Kidney (tissue), 14 donors: ENCODE measurements around the gene IKZF2. TPM values are rescaled to one million over a fixed set of nuclear protein-coding genes. Genes with fewer than 3 reads are reported as not detected.

Experiments used
- DNase-seq, 5 donors: peaks; one replicate each; pipeline ENCODE4 v3.0.0-alpha.2; 2013 to 2020
- FAIRE-seq: peaks from 2 replicates; lab custom pipeline; 2012; peaks lifted over from hg19 to GRCh38; lab: Jason Lieb, UNC
- H3K27ac ChIP-seq, 2 donors: one replicate each; pipeline ENCODE4 v1.7.0; 2013; ENCODE audit warnings: low read depth in 2 of 2, low read length in 2 of 2, inconsistent platforms in 1 of 2
- H3K27me3 ChIP-seq: one replicate; pipeline ENCODE4 v1.7.1; 2013; ENCODE audit warnings: low read length, inconsistent platforms; ENCODE audit not compliant: control insufficient read depth, insufficient read depth
- H3K36me3 ChIP-seq, 3 donors: one replicate each; pipeline versions ENCODE4 v1.7.0 to v1.7.1; 2013; ENCODE audit warnings: low read length in 3 of 3, control low read depth in 1 of 3, inconsistent platforms in 1 of 3; ENCODE audit not compliant: insufficient read depth in 3 of 3, control insufficient read depth in 2 of 3
- H3K4me1 ChIP-seq, 3 donors: one replicate each; pipeline versions ENCODE4 v1.7.0 to v1.7.1; 2013; ENCODE audit warnings: low read length in 3 of 3, inconsistent platforms in 1 of 3, low read depth in 1 of 3; ENCODE audit not compliant: control insufficient read depth in 2 of 3, insufficient read depth in 2 of 3
- H3K4me3 ChIP-seq, 3 donors: one replicate each; pipeline versions ENCODE4 v1.7.0 to v1.8.1; 2013; ENCODE audit warnings: low read length in 3 of 3, control low read depth in 1 of 3, inconsistent platforms in 1 of 3
- H3K9ac ChIP-seq, 3 donors: one replicate each; pipeline versions ENCODE4 v1.7.0 to v1.7.1; 2013; ENCODE audit warnings: low read length in 3 of 3, control low read depth in 1 of 3, inconsistent platforms in 1 of 3
- H3K9me3 ChIP-seq, 3 donors: one replicate each; pipeline versions ENCODE4 v1.7.0 to v1.7.1; 2013; ENCODE audit warnings: low read length in 3 of 3, control low read depth in 1 of 3, inconsistent platforms in 1 of 3; ENCODE audit not compliant: control insufficient read depth in 2 of 3, insufficient read depth in 1 of 3
- intact Hi-C: fragments of 100-400 bp; cut with DNase I; formaldehyde crosslinking; loops from one replicate; pipeline ENCODE4 v1.11.1; 2022
- polyA plus RNA-seq: library from polyadenylated mRNA; stranded (reverse); fragments of 350-450 nt; fragmentation: Illumina TruSeq; extraction: RNeasy Lipid Tissue Mini Kit (QIAGEN cat#74804); gene quantifications from one replicate; pipeline ENCODE4 v1.2.3, GENCODE V29; 2014; ENCODE audit warnings: low read depth, low replicate concordance; ENCODE audit not compliant: insufficient read depth
- total RNA-seq: library from RNA; stranded (reverse); fragmentation: NEBNext Ultra II Directional; extraction: Animal tissue kit (Norgen Biotek cat#: 25700); gene quantifications from one replicate; pipeline ENCODE4 v1.2.1, GENCODE V29; 2021
- TF ChIP-seq, protein P1 (sequence below): IDR thresholded peaks from 3 replicates; pipeline ENCODE4 v1.5.1; 2012; ENCODE audit warnings: mild to moderate bottlenecking, moderate library complexity, borderline replicate concordance; ENCODE audit not compliant: insufficient read depth; ENCODE audit errors: extremely low read depth
- donor health status: control.
- donor health status: control.
- donor health status: control.
- donor health status: control.
- donor health status: control.
- donor health status: DM: yes; HTN: yes; CAD: no.
- donor health status: Normal renal cell carcinoma (clear cell type).

Gene IKZF2
- total and polyA plus RNA-seq, 2 donors from 2014 or later, result 0.75 to 12.4 TPM

- no peak for FAIRE-seq
- H3K9me3 ChIP-seq, result no peaks in the 10 kb centered on the region
Observed at GRCh38 chr2:213079756-213080155, 71.7 kb downstream of the IKZF2 start.

DNA sequence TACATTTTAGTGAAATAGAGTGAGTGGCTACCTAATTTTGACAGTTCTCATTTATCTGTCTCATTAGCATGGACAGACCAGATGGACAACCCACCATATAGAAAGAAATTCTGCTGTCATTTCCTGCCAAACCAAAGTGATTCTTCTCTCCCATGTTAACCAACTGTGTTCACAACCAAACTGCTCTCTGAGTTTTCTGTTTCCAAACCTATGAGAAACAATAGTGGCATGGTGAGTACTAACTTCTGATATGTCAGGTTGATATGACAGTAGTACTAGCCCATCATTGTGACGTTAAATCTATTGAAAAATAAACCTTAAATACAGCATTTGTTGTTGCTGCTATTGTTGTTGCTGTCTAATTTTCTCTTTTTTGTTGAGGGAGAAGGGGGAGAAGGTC is 72.7 kb downstream of the IKZF2 start:
- Histone ChIP-seq H3K27me3 (no peaks in the 10 kb centered on the region), H3K4me3 (no peak overlapping the region), H3K27ac (no peak overlapping the region), H3K9me3 (no peaks in the 10 kb centered on the region), H3K4me1 (no peaks in the 10 kb centered on the region), H3K36me3 (no peaks in the 10 kb centered on the region), H3K9ac (no peak overlapping the region)
- no peak for FAIRE-seq
- intact Hi-C loops, result no loop called here
- TF ChIP-seq, protein P1, sequence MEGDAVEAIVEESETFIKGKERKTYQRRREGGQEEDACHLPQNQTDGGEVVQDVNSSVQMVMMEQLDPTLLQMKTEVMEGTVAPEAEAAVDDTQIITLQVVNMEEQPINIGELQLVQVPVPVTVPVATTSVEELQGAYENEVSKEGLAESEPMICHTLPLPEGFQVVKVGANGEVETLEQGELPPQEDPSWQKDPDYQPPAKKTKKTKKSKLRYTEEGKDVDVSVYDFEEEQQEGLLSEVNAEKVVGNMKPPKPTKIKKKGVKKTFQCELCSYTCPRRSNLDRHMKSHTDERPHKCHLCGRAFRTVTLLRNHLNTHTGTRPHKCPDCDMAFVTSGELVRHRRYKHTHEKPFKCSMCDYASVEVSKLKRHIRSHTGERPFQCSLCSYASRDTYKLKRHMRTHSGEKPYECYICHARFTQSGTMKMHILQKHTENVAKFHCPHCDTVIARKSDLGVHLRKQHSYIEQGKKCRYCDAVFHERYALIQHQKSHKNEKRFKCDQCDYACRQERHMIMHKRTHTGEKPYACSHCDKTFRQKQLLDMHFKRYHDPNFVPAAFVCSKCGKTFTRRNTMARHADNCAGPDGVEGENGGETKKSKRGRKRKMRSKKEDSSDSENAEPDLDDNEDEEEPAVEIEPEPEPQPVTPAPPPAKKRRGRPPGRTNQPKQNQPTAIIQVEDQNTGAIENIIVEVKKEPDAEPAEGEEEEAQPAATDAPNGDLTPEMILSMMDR, result no peak
- no peak for DNase-seq

More at GRCh38 chr2:213079756-213080155, 71.7 kb downstream of the IKZF2 start:
- Histone ChIP-seq H3K4me1 (no peaks in the 10 kb centered on the region), H3K27ac (no peak overlapping the region), H3K9ac (no peak overlapping the region), H3K4me3 (no peak overlapping the region), H3K27me3 (no peaks in the 10 kb centered on the region), H3K36me3 (no peaks in the 10 kb centered on the region)
- DNase-seq, result no peak
- TF ChIP-seq, protein P1, result no peak
- intact Hi-C loops, result no loop called here

- Histone ChIP-seq H3K36me3 (no peaks in the 10 kb centered on the region), H3K4me3 (no peak overlapping the region), H3K27me3 (no peaks in the 10 kb centered on the region), H3K27ac (no peak overlapping the region), H3K9ac (no peak overlapping the region), H3K9me3 (no peaks in the 10 kb centered on the region), H3K4me1 (no peaks in the 10 kb centered on the region)
- intact Hi-C loops, result no loop called here
- DNase-seq, result no peak
- TF ChIP-seq, protein P1, result no peak
- FAIRE-seq, result no peak
Observed at GRCh38 chr2:213069531-213069930, 81.9 kb downstream of the IKZF2 start.

DNA sequence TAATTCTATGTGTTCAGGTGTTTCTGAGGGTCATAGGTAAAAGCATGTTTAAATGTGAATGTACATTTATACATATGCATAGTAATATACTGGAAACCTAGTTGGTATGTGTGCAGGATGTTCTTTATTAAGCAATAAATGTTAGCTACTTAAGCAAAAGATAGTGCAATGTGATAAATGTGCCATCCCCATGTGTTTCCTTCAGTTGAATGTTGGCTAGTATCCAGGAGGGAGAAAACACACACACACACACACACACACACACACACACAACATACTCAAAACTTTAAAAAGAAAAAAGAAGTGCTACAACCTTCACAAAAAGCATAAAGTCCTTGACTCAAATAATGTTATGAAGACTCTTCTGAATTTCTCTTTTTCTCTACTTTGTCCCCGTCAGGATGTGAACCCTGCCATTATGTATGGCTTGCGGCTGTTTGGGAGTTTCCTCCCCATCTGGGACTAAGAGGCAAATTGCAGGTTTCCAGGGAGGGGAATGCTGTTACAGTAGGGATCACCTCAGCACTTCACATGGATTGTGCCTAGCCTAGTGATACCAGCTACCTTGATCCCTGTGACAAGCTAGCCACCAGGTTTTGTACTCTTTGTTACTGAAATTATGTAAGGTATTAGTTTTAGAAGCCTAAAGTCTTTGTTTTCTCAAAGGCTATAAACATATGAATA is 82.6 kb downstream of the IKZF2 start:
- peak in 1 of 5 donors; percentile 8 for DNase-seq
- no peak for FAIRE-seq
- no peaks in the 10 kb centered on the region for H3K36me3 ChIP-seq
- intact Hi-C loops, result no loop called here
- H3K4me1 ChIP-seq, result no peaks in the 10 kb centered on the region
- H3K27me3 ChIP-seq, result no peaks in the 10 kb centered on the region
- no peak overlapping the region for H3K4me3 ChIP-seq
- H3K27ac ChIP-seq, result no peak overlapping the region
- TF ChIP-seq, protein P1, result no peak
- H3K9me3 ChIP-seq, result no peaks in the 10 kb centered on the region
- H3K9ac ChIP-seq, result no peak overlapping the region
